Left cardiac atrium (tissue), 2 donors: ENCODE data around the gene USP37. TPM values are rescaled to one million over a fixed set of nuclear protein-coding genes. Genes with fewer than 3 reads are reported as not detected.

Experiments
- microRNA-seq, 2 donors: library from miRNA; unstranded; fragments of <30 nt; microRNA quantifications; one replicate each; pipeline ENCODE4 v1.2.0, GENCODE V29; 2020
- total RNA-seq, 2 donors: library from RNA; stranded (reverse); fragmentation: NEBNext Ultra II Directional; extraction: Animal tissue kit (Norgen Biotek cat#: 25700); gene quantifications; one replicate each; pipeline ENCODE4 v1.2.1, GENCODE V29; 2021
- donor health status: DM: no; HTN: yes; CAD: no; lungs with severe emphysema.
- donor health status: DM: yes; HTN: yes; CAD: no.

USP37 gene
- total RNA-seq, 2 donors from 2014 or later, result 5.6 to 9.4 TPM

Small RNAs within 50 kb of the gene (microRNA-seq; reads per million reads assigned to microRNA genes)
- 69,784 to 72,651 reads per million in 2 donors for gene MIR26B

Other genes with a start within 250 kb of the USP37 start
- gene CATIP, start 211.5 kb downstream of the USP37 start, total RNA-seq, result not detected
- 10 to 100 TPM in 1 of 2 donors, 1 to 10 TPM in 1; 8.5 to 16.1 TPM for gene SLC11A1, start 186.1 kb downstream of the USP37 start, total RNA-seq
- 100 to 1,000 TPM; 101 to 106 TPM for gene CTDSP1, start 168.5 kb downstream of the USP37 start, total RNA-seq
- not detected for gene VIL1, start 149.2 kb downstream of the USP37 start, total RNA-seq
- gene CNOT9, start 488 bp upstream of the USP37 start, total RNA-seq, result 10 to 100 TPM; 16.3 to 23.8 TPM
- 1 to 10 TPM in 1 of 2 donors, under 1 TPM in 1; 0.73 to 3.0 TPM for gene PLCD4, start 39.5 kb upstream of the USP37 start, total RNA-seq
- 10 to 100 TPM; 12.6 to 17.8 TPM for gene ZNF142, start 91.3 kb upstream of the USP37 start, total RNA-seq
- gene BCS1L, start 91.3 kb upstream of the USP37 start, total RNA-seq, result 10 to 100 TPM; 33.3 to 35.3 TPM
- 10 to 100 TPM; 13.6 to 15.0 TPM for gene RNF25, start 103.7 kb upstream of the USP37 start, total RNA-seq
- gene STK36, start 103.7 kb upstream of the USP37 start, total RNA-seq, result 10 to 100 TPM in 1 of 2 donors, 1 to 10 TPM in 1; 5.6 to 10.0 TPM
- gene TTLL4, start 142.5 kb upstream of the USP37 start, total RNA-seq, result 10 to 100 TPM in 1 of 2 donors, 1 to 10 TPM in 1; 8.0 to 12.3 TPM
- gene CYP27A1, start 213.8 kb upstream of the USP37 start, total RNA-seq, result 10 to 100 TPM; 13.8 to 17.4 TPM